ENCODE results near the gene CNGB1. TPM values are rescaled to one million over a fixed set of nuclear protein-coding genes. Genes with fewer than 3 reads are reported as not detected.

The CNGB1 gene
- total and polyA plus RNA-seq, 4 donors, result under 0.01 TPM; not detected in 2

DNA sequence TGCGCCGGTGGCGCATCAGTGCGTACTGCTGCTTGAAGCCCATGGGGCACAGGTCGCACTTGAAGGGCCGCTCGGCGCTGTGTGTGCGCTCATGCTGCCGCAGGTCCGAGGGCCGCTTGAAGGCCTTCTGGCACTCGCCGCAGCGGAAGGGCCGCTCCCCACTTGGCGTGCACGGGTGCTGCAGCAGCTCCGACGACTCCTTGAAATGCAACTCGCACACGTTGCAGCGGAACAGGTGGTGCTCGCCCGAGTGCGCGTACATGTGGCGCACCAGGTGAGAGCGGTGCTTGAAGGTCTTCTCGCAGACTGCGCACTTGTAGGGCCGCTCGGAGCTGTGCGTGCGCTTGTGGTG, 26.2 kb upstream of the CNGB1 start:
- 98% methylated on average over 35 of the region's 35 CpGs for WGBS
- no peak for TF ChIP-seq FOXA2 (IDR thresholded peaks at IDR 0.05)
- no peak for TF ChIP-seq EGR1 (IDR thresholded peaks at IDR 0.05; ENCODE audit: low read depth in 2 of 2)
- TF ChIP-seq, protein P1, sequence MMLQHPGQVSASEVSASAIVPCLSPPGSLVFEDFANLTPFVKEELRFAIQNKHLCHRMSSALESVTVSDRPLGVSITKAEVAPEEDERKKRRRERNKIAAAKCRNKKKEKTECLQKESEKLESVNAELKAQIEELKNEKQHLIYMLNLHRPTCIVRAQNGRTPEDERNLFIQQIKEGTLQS (IDR thresholded peaks at IDR 0.05), result no peak
- TF ChIP-seq, protein P2, sequence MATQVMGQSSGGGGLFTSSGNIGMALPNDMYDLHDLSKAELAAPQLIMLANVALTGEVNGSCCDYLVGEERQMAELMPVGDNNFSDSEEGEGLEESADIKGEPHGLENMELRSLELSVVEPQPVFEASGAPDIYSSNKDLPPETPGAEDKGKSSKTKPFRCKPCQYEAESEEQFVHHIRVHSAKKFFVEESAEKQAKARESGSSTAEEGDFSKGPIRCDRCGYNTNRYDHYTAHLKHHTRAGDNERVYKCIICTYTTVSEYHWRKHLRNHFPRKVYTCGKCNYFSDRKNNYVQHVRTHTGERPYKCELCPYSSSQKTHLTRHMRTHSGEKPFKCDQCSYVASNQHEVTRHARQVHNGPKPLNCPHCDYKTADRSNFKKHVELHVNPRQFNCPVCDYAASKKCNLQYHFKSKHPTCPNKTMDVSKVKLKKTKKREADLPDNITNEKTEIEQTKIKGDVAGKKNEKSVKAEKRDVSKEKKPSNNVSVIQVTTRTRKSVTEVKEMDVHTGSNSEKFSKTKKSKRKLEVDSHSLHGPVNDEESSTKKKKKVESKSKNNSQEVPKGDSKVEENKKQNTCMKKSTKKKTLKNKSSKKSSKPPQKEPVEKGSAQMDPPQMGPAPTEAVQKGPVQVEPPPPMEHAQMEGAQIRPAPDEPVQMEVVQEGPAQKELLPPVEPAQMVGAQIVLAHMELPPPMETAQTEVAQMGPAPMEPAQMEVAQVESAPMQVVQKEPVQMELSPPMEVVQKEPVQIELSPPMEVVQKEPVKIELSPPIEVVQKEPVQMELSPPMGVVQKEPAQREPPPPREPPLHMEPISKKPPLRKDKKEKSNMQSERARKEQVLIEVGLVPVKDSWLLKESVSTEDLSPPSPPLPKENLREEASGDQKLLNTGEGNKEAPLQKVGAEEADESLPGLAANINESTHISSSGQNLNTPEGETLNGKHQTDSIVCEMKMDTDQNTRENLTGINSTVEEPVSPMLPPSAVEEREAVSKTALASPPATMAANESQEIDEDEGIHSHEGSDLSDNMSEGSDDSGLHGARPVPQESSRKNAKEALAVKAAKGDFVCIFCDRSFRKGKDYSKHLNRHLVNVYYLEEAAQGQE (IDR thresholded peaks at IDR 0.05), result no peak
- TF ChIP-seq SP1 (IDR thresholded peaks at IDR 0.05), result no peak
- TF ChIP-seq RAD21 (IDR thresholded peaks at IDR 0.05), result no peak
- TF ChIP-seq JUND (IDR thresholded peaks at IDR 0.05), result no peak
- no peak for TF ChIP-seq RXRA (IDR thresholded peaks at IDR 0.05)
- Histone ChIP-seq H3K4me1 (ENCODE audit: control insufficient read depth in 4 of 4, insufficient read depth in 4 of 4, low read length in 3 of 4) (peaks cover 9 to 22% (median 14%) of the 10 kb centered on the region in 4 donors), H3K27me3 (ENCODE audit: control insufficient read depth in 4 of 4, insufficient read depth in 4 of 4, low read length in 3 of 4) (no peaks in the 10 kb centered on the region), H3K4me3 (ENCODE audit: low read depth in 1 of 3, low read length in 3 of 3) (no peak overlapping the region), H3K9ac (ENCODE audit: low read depth in 1 of 2, low read length in 2 of 2) (no peak overlapping the region), H3K27ac (ENCODE audit: low read depth in 1 of 2, low read length in 2 of 2) (no peak overlapping the region), H3K36me3 (ENCODE audit: control insufficient read depth in 4 of 4, insufficient read depth in 3 of 4, low read depth in 1 of 4, low read length in 3 of 4) (peaks cover 4 to 25% (median 11%) of the 10 kb centered on the region in 4 donors), H3K9me3 (ENCODE audit: control insufficient read depth in 4 of 4, low read length in 3 of 4) (no peaks in the 10 kb centered on the region)
- DNase-seq (ENCODE audit: low spot score), result no peak

DNA sequence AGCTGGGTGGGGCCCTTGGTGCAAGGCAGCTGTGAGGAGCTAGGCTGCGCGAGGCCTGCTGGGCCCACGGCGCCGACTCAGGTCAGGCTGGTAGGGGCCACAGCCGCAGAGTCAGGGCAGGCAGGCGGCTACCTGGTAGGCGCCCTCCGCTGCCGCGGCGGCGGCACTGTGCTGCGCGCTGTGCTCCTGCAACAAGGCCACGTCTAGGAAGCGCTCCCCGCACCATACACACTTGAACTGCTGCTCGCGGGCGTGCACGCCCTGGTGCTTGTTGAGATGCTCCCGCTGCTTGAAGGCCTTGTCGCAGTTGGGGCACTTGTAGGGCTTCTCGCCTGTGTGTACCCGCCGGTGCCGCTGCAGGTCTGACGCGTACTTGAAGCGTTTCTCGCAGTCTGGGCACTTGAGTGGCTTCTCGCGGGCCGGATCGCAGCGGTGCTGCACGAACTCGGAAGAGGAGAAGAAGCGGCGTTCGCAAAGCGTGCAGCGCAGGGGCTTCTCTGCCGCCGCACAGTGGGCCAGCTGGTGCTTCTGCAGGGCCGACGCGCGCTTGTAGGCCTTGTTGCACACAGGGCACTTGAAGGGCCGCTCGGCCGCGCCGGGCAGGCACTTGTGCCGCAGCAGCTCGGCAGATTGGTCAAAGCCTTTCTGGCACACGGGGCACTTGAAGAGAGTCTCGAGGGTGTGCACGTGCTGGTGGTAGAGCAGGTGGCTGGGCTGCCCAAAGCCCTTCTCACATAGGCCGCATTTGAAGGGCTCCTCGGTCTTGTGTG, 25.7 kb upstream of the CNGB1 start:
- H3K27ac ChIP-seq (ENCODE audit: low read depth in 1 of 2, low read length in 2 of 2), result no peak overlapping the region

More for the DNA sequence above, 25.7 kb upstream of the CNGB1 start:
- Histone ChIP-seq H3K9me3 (ENCODE audit: control insufficient read depth in 4 of 4, low read length in 3 of 4) (no peaks in the 10 kb centered on the region), H3K36me3 (ENCODE audit: control insufficient read depth in 4 of 4, insufficient read depth in 3 of 4, low read depth in 1 of 4, low read length in 3 of 4) (peaks cover 4 to 25% (median 11%) of the 10 kb centered on the region in 4 donors), H3K4me1 (ENCODE audit: control insufficient read depth in 4 of 4, insufficient read depth in 4 of 4, low read length in 3 of 4) (peaks cover 8 to 16% (median 9%) of the 10 kb centered on the region in 4 donors), H3K9ac (ENCODE audit: low read depth in 1 of 2, low read length in 2 of 2) (no peak overlapping the region), H3K27me3 (ENCODE audit: control insufficient read depth in 4 of 4, insufficient read depth in 4 of 4, low read length in 3 of 4) (no peaks in the 10 kb centered on the region), H3K4me3 (ENCODE audit: low read depth in 1 of 3, low read length in 3 of 3) (no peak overlapping the region)
- TF ChIP-seq JUND (IDR thresholded peaks at IDR 0.05) (no peak), RAD21 (IDR thresholded peaks at IDR 0.05) (no peak), SP1 (IDR thresholded peaks at IDR 0.05) (no peak)
- TF ChIP-seq, protein P3, sequence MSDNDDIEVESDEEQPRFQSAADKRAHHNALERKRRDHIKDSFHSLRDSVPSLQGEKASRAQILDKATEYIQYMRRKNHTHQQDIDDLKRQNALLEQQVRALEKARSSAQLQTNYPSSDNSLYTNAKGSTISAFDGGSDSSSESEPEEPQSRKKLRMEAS (IDR thresholded peaks at IDR 0.05), result no peak
- TF ChIP-seq, protein P4, sequence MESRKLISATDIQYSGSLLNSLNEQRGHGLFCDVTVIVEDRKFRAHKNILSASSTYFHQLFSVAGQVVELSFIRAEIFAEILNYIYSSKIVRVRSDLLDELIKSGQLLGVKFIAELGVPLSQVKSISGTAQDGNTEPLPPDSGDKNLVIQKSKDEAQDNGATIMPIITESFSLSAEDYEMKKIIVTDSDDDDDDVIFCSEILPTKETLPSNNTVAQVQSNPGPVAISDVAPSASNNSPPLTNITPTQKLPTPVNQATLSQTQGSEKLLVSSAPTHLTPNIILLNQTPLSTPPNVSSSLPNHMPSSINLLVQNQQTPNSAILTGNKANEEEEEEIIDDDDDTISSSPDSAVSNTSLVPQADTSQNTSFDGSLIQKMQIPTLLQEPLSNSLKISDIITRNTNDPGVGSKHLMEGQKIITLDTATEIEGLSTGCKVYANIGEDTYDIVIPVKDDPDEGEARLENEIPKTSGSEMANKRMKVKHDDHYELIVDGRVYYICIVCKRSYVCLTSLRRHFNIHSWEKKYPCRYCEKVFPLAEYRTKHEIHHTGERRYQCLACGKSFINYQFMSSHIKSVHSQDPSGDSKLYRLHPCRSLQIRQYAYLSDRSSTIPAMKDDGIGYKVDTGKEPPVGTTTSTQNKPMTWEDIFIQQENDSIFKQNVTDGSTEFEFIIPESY (IDR thresholded peaks at IDR 0.05), result no peak
- TF ChIP-seq, protein P2 (IDR thresholded peaks at IDR 0.05), result no peak
- DNase-seq (ENCODE audit: low spot score), result no peak
- WGBS, result 96% methylated on average over 62 of the region's 62 CpGs

Data from liver (tissue), 9 donors.